ENCODE measurements around the gene CRTAC1.
A peak's percentile ranks its signal among the peaks of the same experiment; 100 is the strongest.
"Not testable (repeated sequence)": the region's sequence is repeated elsewhere in the genome, so short reads cannot be mapped to it uniquely, and the experiment has no call there.

Gene CRTAC1

GRCh38 chr10:97870990-97871389, 159.4 kb downstream of the CRTAC1 start:
- DNase-seq (ENCODE audit: low spot score) = no peak
- no peak for FAIRE-seq

- DNase-seq (ENCODE audit: low spot score) = peak; percentile 91
- peak; percentile 89 for FAIRE-seq
Observed at GRCh38 chr10:97869091-97870042, 161.1 kb downstream of the CRTAC1 start.

GRCh38 chr10:97868134-97868685, 162.2 kb downstream of the CRTAC1 start:
- DNase-seq (ENCODE audit: low spot score) (no peak), FAIRE-seq (no peak)

GRCh38 chr10:97867220-97867800, 163.1 kb downstream of the CRTAC1 start:
- FAIRE-seq = no peak

GRCh38 chr10:97866524-97867219, 163.7 kb downstream of the CRTAC1 start:
- FAIRE-seq (no peak), DNase-seq (ENCODE audit: low spot score) (no peak)

More at GRCh38 chr10:97867220-97867800, 163.1 kb downstream of the CRTAC1 start:
- no peak for DNase-seq (ENCODE audit: low spot score)

GRCh38 chr10:97865488-97865887, 164.9 kb downstream of the CRTAC1 start:
- FAIRE-seq = no peak
- no peak for DNase-seq (ENCODE audit: low spot score)

- DNase-seq (ENCODE audit: low spot score) (no peak), FAIRE-seq (no peak)
Observed at GRCh38 chr10:97863808-97864207, 166.6 kb downstream of the CRTAC1 start.

GRCh38 chr10:97861924-97862323, 168.5 kb downstream of the CRTAC1 start:
- FAIRE-seq = no peak

GRCh38 chr10:97861097-97861750, 169.2 kb downstream of the CRTAC1 start:
- peak; percentile 69 for DNase-seq (ENCODE audit: low spot score)
- peak; percentile 62 for FAIRE-seq

More at GRCh38 chr10:97861924-97862323, 168.5 kb downstream of the CRTAC1 start:
- no peak for DNase-seq (ENCODE audit: low spot score)

- FAIRE-seq = peak; percentile 49
- DNase-seq (ENCODE audit: low spot score) = peak; percentile 50
Observed at GRCh38 chr10:97858001-97858439, 172.4 kb downstream of the CRTAC1 start.

GRCh38 chr10:97854743-97855142, 175.7 kb downstream of the CRTAC1 start:
- FAIRE-seq = no peak
- no peak for DNase-seq (ENCODE audit: low spot score)

- DNase-seq (ENCODE audit: low spot score) (no peak), FAIRE-seq (no peak)
Observed at GRCh38 chr10:97852840-97853405, 177.5 kb downstream of the CRTAC1 start.

GRCh38 chr10:97852277-97852676, 178.1 kb downstream of the CRTAC1 start:
- FAIRE-seq (no peak), DNase-seq (ENCODE audit: low spot score) (no peak)

- DNase-seq (ENCODE audit: low spot score) (no peak), FAIRE-seq (no peak)
Observed at GRCh38 chr10:97851341-97852001, 178.9 kb downstream of the CRTAC1 start.

GRCh38 chr10:97850446-97850845, 180.0 kb downstream of the CRTAC1 start:
- FAIRE-seq = no peak
- no peak for DNase-seq (ENCODE audit: low spot score)

GRCh38 chr10:97849687-97850402, 180.6 kb downstream of the CRTAC1 start, which contains the start of gene GOLGA7B:
Gene GOLGA7B, plus strand, starts transcription at chr10:97849843. Its CDS starts 461 bp downstream, at chr10:97850304.
- DNase-seq (ENCODE audit: low spot score) (no peak), FAIRE-seq (no peak)

GRCh38 chr10:97849103-97849686, 181.2 kb downstream of the CRTAC1 start:
- FAIRE-seq = no peak
- DNase-seq (ENCODE audit: low spot score) = no peak

- FAIRE-seq = no peak
Observed at GRCh38 chr10:97844678-97845077, 185.7 kb downstream of the CRTAC1 start.

GRCh38 chr10:97843972-97844371, 186.4 kb downstream of the CRTAC1 start:
- FAIRE-seq; DNase-seq (ENCODE audit: low spot score): not testable (repeated sequence)

More at GRCh38 chr10:97844678-97845077, 185.7 kb downstream of the CRTAC1 start:
- no peak for DNase-seq (ENCODE audit: low spot score)

Measured in RCC 7860 (cell line).